HEK293 (cell line): ENCODE results near the gene COX6A2.

Experiments
- CTCF ChIA-PET: fragments of 350-600 bp; formaldehyde crosslinking; extraction: SDS; loops from one replicate; lab custom pipeline; 2021; ENCODE audit warnings: antibody characterized with exemption; lab: Yijun Ruan, JAX
- POLR2A ChIA-PET: fragments of 300-600 bp; formaldehyde crosslinking; extraction: SDS; loops from one replicate; lab custom pipeline; 2020; ENCODE audit warnings: antibody characterized with exemption, inconsistent platforms; lab: Yijun Ruan, JAX
- H3K27ac ChIP-seq: fragments of 200-500 bp; sonication (Bioruptor generic); 2 replicates; pipeline ENCODE4 v1.5.1; 2014; ENCODE audit warnings: low read depth, low read length, control low read depth, inconsistent platforms; ENCODE audit errors: extremely low read depth
- H3K36me3 ChIP-seq, 2 experiments: fragments of 200-500 bp in 1 of 2; sonication (Bioruptor generic) in 1 of 2; 1 replicate in 1 of 2; 2 replicates in 1 of 2; pipeline ENCODE4 v1.5.1; 2014 to 2017; ENCODE audit warnings: inconsistent platforms in 2 of 2, low read length in 2 of 2; ENCODE audit not compliant: control insufficient read depth in 2 of 2, insufficient read depth in 1 of 2
- H3K4me1 ChIP-seq: fragments of 200-500 bp; sonication (Bioruptor generic); 2 replicates; pipeline ENCODE4 v1.5.1; 2014; ENCODE audit warnings: mild to moderate bottlenecking, low read length, inconsistent platforms; ENCODE audit not compliant: control insufficient read depth, insufficient read depth
- H3K4me3 ChIP-seq: 2 replicates; pipeline ENCODE4 v1.5.1; 2011; ENCODE audit warnings: low read depth, mild to moderate bottlenecking, control low read depth, low read length, moderate library complexity
- H3K9me3 ChIP-seq: fragments of 200-500 bp; sonication (Bioruptor generic); 2 replicates; pipeline ENCODE4 v1.5.1; 2014; ENCODE audit warnings: low read depth, low read length, inconsistent platforms; ENCODE audit not compliant: control insufficient read depth, insufficient read depth
- GLIS1 ChIP-seq: fragments of 450-650 bp; formaldehyde crosslinking; IDR thresholded peaks from 2 replicates; pipeline ENCODE4 v1.5.1; 2016; ENCODE audit warnings: missing biosample characterization, missing genetic modification characterization
- SETDB1 ChIP-seq: IDR thresholded peaks from one replicate; pipeline ENCODE4 v1.6.1; 2017; ENCODE audit warnings: mild to moderate bottlenecking, low read length, moderate library complexity, mixed read lengths; ENCODE audit not compliant: insufficient read length
- ZFP41 ChIP-seq: fragments of 450-650 bp; formaldehyde crosslinking; IDR thresholded peaks from 2 replicates; pipeline ENCODE4 v1.5.1; 2016; ENCODE audit warnings: missing biosample characterization, missing genetic modification characterization, borderline replicate concordance
- ZFP69B ChIP-seq: fragments of 450-650 bp; formaldehyde crosslinking; IDR thresholded peaks from 2 replicates; pipeline ENCODE4 v1.5.1; 2016; ENCODE audit warnings: missing biosample characterization, missing genetic modification characterization
- ZIC2 ChIP-seq: fragments of 450-650 bp; formaldehyde crosslinking; IDR thresholded peaks from 2 replicates; pipeline ENCODE4 v1.5.1; 2016; ENCODE audit warnings: missing biosample characterization, missing genetic modification characterization
- ZNF10 ChIP-seq: fragments of 450-650 bp; formaldehyde crosslinking; IDR thresholded peaks from 2 replicates; pipeline ENCODE4 v1.5.1; 2017; ENCODE audit warnings: missing biosample characterization, missing genetic modification characterization
- ZNF140 ChIP-seq: fragments of 450-650 bp; formaldehyde crosslinking; IDR thresholded peaks from 2 replicates; pipeline ENCODE4 v1.5.1; 2016; ENCODE audit warnings: missing biosample characterization, missing genetic modification characterization
- ZNF202 ChIP-seq: fragments of 450-650 bp; formaldehyde crosslinking; IDR thresholded peaks from 2 replicates; pipeline ENCODE4 v1.5.1; 2016; ENCODE audit warnings: missing biosample characterization, missing genetic modification characterization, borderline replicate concordance
- ZNF239 ChIP-seq: fragments of 450-650 bp; formaldehyde crosslinking; IDR thresholded peaks from 2 replicates; pipeline ENCODE4 v1.5.1; 2016; ENCODE audit warnings: missing biosample characterization, missing genetic modification characterization
- ZNF274 ChIP-seq, 2 experiments: fragments of 200-500 bp in 1 of 2; fragments of 450-650 bp in 1 of 2; sonication (Bioruptor generic) in 1 of 2; formaldehyde crosslinking in 1 of 2; IDR thresholded peaks; 2 replicates each; pipeline versions ENCODE4 v1.5.1 to v1.6.1; 2014 to 2016; ENCODE audit warnings: borderline replicate concordance in 1 of 2, inconsistent platforms in 1 of 2, low read length in 1 of 2, missing biosample characterization in 1 of 2, missing genetic modification characterization in 1 of 2
- ZNF48 ChIP-seq: fragments of 450-650 bp; formaldehyde crosslinking; IDR thresholded peaks from 2 replicates; pipeline ENCODE4 v1.5.1; 2016; ENCODE audit warnings: missing biosample characterization, missing genetic modification characterization
- ZNF626 ChIP-seq: fragments of 450-650 bp; sonication (Bioruptor Pico); formaldehyde crosslinking; IDR thresholded peaks from 2 replicates; pipeline ENCODE4 v1.5.1; 2018; ENCODE audit warnings: missing biosample characterization, missing genetic modification characterization, inconsistent platforms
- ZNF701 ChIP-seq: fragments of 450-650 bp; formaldehyde crosslinking; IDR thresholded peaks from 2 replicates; pipeline ENCODE4 v1.5.1; 2016; ENCODE audit warnings: missing biosample characterization, missing genetic modification characterization
- ZNF747 ChIP-seq: fragments of 450-650 bp; formaldehyde crosslinking; IDR thresholded peaks from 2 replicates; pipeline ENCODE4 v1.5.1; 2016; ENCODE audit warnings: missing biosample characterization, missing genetic modification characterization
- ZNF792 ChIP-seq: fragments of 450-650 bp; formaldehyde crosslinking; IDR thresholded peaks from 2 replicates; pipeline ENCODE4 v1.5.1; 2016; ENCODE audit warnings: missing biosample characterization, missing genetic modification characterization
- TF ChIP-seq, protein P1 (sequence below): fragments of 450-650 bp; IDR thresholded peaks from 2 replicates; pipeline ENCODE4 v1.5.1; 2018; ENCODE audit warnings: missing biosample characterization, missing genetic modification characterization
- TF ChIP-seq, protein P2 (sequence below): fragments of 450-650 bp; formaldehyde crosslinking; IDR thresholded peaks from 2 replicates; pipeline ENCODE4 v1.5.1; 2016; ENCODE audit warnings: missing biosample characterization, missing genetic modification characterization
- TF ChIP-seq, protein P3 (sequence below): fragments of 450-650 bp; formaldehyde crosslinking; IDR thresholded peaks from 2 replicates; pipeline ENCODE4 v1.5.1; 2016; ENCODE audit warnings: missing biosample characterization, missing genetic modification characterization
- TF ChIP-seq, protein P4 (sequence below): fragments of 450-650 bp; formaldehyde crosslinking; IDR thresholded peaks from 2 replicates; pipeline ENCODE4 v1.5.1; 2016; ENCODE audit warnings: missing biosample characterization, missing genetic modification characterization, borderline replicate concordance
- TF ChIP-seq, protein P5 (sequence below): fragments of 450-650 bp; formaldehyde crosslinking; IDR thresholded peaks from 2 replicates; pipeline ENCODE4; 2016; ENCODE audit warnings: missing biosample characterization, missing genetic modification characterization

Gene COX6A2

DNA sequence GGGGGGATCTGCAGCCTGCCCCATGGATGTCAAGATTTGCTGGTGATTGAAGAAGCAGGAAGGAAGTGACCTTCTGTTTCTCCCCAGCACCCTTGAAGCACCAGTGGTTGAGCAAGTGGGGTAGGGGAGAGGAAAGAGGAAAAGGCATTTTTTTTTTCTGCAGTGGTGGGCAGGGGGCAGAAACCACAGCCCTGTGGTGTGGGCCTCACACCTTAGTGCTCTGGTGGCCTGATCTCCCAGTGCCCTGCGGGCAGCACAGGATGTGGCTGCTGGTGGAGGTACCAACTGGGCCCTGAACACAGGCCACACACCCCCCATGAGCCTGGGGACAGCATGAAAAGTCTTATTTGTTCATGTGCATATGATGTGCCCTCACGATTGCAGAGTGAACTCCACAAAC lies 28.0 kb downstream of the COX6A2 start:
- POLR2A ChIA-PET = no interaction called here
- Histone ChIP-seq H3K4me3 (no peak overlapping the region), H3K36me3 (peaks cover 0 to 36% of the 10 kb centered on the region in 2 experiments; a peak in 1 of 3 replicates)
- CTCF ChIA-PET = no interaction called here
- TF ChIP-seq ZNF202 (tag by site-specific recombination) (no peak), ZNF792 (no peak), ZFP41 (no peak), ZFP69B (tag by site-specific recombination) (no peak), ZNF747 (no peak), SETDB1 (no peak), ZNF626 (tag by site-specific recombination) (no peak), ZNF140 (tag by site-specific recombination) (no peak), ZNF701 (tag by site-specific recombination) (no peak), ZNF10 (tag by site-specific recombination) (no peak), ZNF48 (tag by site-specific recombination) (no peak), ZNF274 (IDR thresholded peaks at IDR 0.05; ENCODE audit: low read length) (no peak), ZNF274 (tag by site-specific recombination; IDR thresholded peaks at IDR 0.05; ENCODE audit: borderline replicate concordance) (no peak), GLIS1 (tag by site-specific recombination) (no peak), ZNF239 (tag by site-specific recombination) (no peak), ZIC2 (tag by site-specific recombination) (no peak)
- TF ChIP-seq, protein P1, sequence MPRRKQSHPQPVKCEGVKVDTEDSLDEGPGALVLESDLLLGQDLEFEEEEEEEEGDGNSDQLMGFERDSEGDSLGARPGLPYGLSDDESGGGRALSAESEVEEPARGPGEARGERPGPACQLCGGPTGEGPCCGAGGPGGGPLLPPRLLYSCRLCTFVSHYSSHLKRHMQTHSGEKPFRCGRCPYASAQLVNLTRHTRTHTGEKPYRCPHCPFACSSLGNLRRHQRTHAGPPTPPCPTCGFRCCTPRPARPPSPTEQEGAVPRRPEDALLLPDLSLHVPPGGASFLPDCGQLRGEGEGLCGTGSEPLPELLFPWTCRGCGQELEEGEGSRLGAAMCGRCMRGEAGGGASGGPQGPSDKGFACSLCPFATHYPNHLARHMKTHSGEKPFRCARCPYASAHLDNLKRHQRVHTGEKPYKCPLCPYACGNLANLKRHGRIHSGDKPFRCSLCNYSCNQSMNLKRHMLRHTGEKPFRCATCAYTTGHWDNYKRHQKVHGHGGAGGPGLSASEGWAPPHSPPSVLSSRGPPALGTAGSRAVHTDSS (tag by site-specific recombination) = no peak
- TF ChIP-seq, protein P2, sequence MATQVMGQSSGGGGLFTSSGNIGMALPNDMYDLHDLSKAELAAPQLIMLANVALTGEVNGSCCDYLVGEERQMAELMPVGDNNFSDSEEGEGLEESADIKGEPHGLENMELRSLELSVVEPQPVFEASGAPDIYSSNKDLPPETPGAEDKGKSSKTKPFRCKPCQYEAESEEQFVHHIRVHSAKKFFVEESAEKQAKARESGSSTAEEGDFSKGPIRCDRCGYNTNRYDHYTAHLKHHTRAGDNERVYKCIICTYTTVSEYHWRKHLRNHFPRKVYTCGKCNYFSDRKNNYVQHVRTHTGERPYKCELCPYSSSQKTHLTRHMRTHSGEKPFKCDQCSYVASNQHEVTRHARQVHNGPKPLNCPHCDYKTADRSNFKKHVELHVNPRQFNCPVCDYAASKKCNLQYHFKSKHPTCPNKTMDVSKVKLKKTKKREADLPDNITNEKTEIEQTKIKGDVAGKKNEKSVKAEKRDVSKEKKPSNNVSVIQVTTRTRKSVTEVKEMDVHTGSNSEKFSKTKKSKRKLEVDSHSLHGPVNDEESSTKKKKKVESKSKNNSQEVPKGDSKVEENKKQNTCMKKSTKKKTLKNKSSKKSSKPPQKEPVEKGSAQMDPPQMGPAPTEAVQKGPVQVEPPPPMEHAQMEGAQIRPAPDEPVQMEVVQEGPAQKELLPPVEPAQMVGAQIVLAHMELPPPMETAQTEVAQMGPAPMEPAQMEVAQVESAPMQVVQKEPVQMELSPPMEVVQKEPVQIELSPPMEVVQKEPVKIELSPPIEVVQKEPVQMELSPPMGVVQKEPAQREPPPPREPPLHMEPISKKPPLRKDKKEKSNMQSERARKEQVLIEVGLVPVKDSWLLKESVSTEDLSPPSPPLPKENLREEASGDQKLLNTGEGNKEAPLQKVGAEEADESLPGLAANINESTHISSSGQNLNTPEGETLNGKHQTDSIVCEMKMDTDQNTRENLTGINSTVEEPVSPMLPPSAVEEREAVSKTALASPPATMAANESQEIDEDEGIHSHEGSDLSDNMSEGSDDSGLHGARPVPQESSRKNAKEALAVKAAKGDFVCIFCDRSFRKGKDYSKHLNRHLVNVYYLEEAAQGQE (tag by site-specific recombination) = no peak
- TF ChIP-seq, protein P3, sequence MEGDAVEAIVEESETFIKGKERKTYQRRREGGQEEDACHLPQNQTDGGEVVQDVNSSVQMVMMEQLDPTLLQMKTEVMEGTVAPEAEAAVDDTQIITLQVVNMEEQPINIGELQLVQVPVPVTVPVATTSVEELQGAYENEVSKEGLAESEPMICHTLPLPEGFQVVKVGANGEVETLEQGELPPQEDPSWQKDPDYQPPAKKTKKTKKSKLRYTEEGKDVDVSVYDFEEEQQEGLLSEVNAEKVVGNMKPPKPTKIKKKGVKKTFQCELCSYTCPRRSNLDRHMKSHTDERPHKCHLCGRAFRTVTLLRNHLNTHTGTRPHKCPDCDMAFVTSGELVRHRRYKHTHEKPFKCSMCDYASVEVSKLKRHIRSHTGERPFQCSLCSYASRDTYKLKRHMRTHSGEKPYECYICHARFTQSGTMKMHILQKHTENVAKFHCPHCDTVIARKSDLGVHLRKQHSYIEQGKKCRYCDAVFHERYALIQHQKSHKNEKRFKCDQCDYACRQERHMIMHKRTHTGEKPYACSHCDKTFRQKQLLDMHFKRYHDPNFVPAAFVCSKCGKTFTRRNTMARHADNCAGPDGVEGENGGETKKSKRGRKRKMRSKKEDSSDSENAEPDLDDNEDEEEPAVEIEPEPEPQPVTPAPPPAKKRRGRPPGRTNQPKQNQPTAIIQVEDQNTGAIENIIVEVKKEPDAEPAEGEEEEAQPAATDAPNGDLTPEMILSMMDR (tag by site-specific recombination) = no peak
- TF ChIP-seq, protein P4, sequence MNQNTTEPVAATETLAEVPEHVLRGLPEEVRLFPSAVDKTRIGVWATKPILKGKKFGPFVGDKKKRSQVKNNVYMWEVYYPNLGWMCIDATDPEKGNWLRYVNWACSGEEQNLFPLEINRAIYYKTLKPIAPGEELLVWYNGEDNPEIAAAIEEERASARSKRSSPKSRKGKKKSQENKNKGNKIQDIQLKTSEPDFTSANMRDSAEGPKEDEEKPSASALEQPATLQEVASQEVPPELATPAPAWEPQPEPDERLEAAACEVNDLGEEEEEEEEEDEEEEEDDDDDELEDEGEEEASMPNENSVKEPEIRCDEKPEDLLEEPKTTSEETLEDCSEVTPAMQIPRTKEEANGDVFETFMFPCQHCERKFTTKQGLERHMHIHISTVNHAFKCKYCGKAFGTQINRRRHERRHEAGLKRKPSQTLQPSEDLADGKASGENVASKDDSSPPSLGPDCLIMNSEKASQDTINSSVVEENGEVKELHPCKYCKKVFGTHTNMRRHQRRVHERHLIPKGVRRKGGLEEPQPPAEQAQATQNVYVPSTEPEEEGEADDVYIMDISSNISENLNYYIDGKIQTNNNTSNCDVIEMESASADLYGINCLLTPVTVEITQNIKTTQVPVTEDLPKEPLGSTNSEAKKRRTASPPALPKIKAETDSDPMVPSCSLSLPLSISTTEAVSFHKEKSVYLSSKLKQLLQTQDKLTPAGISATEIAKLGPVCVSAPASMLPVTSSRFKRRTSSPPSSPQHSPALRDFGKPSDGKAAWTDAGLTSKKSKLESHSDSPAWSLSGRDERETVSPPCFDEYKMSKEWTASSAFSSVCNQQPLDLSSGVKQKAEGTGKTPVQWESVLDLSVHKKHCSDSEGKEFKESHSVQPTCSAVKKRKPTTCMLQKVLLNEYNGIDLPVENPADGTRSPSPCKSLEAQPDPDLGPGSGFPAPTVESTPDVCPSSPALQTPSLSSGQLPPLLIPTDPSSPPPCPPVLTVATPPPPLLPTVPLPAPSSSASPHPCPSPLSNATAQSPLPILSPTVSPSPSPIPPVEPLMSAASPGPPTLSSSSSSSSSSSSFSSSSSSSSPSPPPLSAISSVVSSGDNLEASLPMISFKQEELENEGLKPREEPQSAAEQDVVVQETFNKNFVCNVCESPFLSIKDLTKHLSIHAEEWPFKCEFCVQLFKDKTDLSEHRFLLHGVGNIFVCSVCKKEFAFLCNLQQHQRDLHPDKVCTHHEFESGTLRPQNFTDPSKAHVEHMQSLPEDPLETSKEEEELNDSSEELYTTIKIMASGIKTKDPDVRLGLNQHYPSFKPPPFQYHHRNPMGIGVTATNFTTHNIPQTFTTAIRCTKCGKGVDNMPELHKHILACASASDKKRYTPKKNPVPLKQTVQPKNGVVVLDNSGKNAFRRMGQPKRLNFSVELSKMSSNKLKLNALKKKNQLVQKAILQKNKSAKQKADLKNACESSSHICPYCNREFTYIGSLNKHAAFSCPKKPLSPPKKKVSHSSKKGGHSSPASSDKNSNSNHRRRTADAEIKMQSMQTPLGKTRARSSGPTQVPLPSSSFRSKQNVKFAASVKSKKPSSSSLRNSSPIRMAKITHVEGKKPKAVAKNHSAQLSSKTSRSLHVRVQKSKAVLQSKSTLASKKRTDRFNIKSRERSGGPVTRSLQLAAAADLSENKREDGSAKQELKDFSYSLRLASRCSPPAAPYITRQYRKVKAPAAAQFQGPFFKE (tag by site-specific recombination) = no peak
- TF ChIP-seq, protein P5, sequence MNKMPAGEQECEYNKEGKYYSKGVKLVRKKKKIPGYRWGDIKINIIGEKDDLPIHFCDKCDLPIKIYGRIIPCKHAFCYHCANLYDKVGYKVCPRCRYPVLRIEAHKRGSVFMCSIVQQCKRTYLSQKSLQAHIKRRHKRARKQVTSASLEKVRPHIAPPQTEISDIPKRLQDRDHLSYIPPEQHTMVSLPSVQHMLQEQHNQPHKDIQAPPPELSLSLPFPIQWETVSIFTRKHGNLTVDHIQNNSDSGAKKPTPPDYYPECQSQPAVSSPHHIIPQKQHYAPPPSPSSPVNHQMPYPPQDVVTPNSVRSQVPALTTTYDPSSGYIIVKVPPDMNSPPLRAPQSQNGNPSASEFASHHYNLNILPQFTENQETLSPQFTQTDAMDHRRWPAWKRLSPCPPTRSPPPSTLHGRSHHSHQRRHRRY = no peak
- TF ChIP-seq, all 188 proteins: peak for 0
- Histone ChIP-seq H3K27ac (no peak overlapping the region), H3K4me1 (no peaks in the 10 kb centered on the region), H3K9me3 (no peaks in the 10 kb centered on the region)
